Mammary epithelial cell (primary cell): Measurements from ENCODE around the gene CTSE.

ENCODE experiments used
- EZH2 ChIP-seq: IDR thresholded peaks from 2 replicates; pipeline ENCODE4 v1.6.1; 2012; ENCODE audit warnings: low read length, inconsistent platforms, borderline replicate concordance
- TF ChIP-seq, protein P1 (sequence below), 2 donors: IDR thresholded peaks in 1 of 2; conservative IDR thresholded peaks in 1 of 2; 2 replicates each; pipeline ENCODE4 v1.5.1; 2011 to 2012; ENCODE audit warnings: inconsistent platforms in 2 of 2, low read length in 2 of 2, mild to moderate bottlenecking in 2 of 2, control low read depth in 1 of 2, low read depth in 1 of 2; ENCODE audit not compliant: insufficient read depth in 1 of 2; ENCODE audit errors: extremely low read depth in 1 of 2

DNA sequence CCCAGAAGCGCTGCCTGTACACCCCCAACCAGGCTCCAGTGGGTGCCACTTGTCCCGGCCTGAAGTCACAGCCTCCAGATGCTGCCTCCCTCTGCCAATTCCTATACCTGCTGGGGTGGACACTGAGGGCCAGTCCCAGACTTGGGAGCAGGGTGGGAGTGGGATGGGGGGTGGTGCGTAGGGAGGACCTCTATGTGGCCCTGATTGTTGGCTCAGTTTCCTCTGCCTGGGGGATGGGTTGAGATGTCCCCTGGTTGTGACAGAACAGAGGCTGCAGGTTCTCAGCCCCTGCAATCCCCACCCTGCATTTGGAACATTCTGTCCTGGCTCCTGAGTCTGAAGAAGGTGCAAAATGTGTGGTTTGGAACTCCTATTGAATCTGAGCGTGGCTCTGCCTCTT, 47.7 kb downstream of the CTSE start:
- TF ChIP-seq, protein P1, sequence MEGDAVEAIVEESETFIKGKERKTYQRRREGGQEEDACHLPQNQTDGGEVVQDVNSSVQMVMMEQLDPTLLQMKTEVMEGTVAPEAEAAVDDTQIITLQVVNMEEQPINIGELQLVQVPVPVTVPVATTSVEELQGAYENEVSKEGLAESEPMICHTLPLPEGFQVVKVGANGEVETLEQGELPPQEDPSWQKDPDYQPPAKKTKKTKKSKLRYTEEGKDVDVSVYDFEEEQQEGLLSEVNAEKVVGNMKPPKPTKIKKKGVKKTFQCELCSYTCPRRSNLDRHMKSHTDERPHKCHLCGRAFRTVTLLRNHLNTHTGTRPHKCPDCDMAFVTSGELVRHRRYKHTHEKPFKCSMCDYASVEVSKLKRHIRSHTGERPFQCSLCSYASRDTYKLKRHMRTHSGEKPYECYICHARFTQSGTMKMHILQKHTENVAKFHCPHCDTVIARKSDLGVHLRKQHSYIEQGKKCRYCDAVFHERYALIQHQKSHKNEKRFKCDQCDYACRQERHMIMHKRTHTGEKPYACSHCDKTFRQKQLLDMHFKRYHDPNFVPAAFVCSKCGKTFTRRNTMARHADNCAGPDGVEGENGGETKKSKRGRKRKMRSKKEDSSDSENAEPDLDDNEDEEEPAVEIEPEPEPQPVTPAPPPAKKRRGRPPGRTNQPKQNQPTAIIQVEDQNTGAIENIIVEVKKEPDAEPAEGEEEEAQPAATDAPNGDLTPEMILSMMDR (conservative IDR thresholded peaks at IDR 0.05 in 1 of 2, IDR thresholded peaks at IDR 0.05 in 1 of 2; ENCODE audit: extremely low read depth in 1 of 2, insufficient read depth in 1 of 2, low read depth in 1 of 2, low read length in 2 of 2) = no peak
- TF ChIP-seq EZH2 = no peak
